Ovary (tissue), 3 donors: ENCODE results near the gene ACSS1.

Experiments used
- CTCF ChIP-seq, 3 donors: fragments of 450-650 bp in 2 of 3; fragments of 200-600 bp in 1 of 3; IDR thresholded peaks; one replicate each; pipeline versions ENCODE4 v1.5.1 to v1.8.0; 2016 to 2022; ENCODE audit warnings: antibody characterized with exemption in 3 of 3, mild to moderate bottlenecking in 1 of 3
- EP300 ChIP-seq: sonication (generic); formaldehyde crosslinking; IDR thresholded peaks from one replicate; pipeline ENCODE4 v1.6.1; 2017; ENCODE audit warnings: antibody characterized with exemption
- POLR2A ChIP-seq: fragments of 450-650 bp; IDR thresholded peaks from one replicate; pipeline ENCODE4 v1.6.1; 2017; ENCODE audit warnings: antibody characterized with exemption, mild to moderate bottlenecking, moderate library complexity
- donor health status: DM: no; HTN: no; CAD: no.

GRCh38 chr20:25062841-25063240 is 4.9 kb upstream of the ACSS1 start:
- TF ChIP-seq CTCF (IDR thresholded peaks at IDR 0.05) = no peak
- TF ChIP-seq POLR2A = no peak
- no peak for TF ChIP-seq EP300
